Stimulated activated naive CD4-positive, alpha-beta T cell (primary cell): ENCODE results near the gene MATK.
"Not testable (repeated sequence)": the region's sequence is repeated elsewhere in the genome, so short reads cannot be mapped to it uniquely, and the experiment has no call there.

Experiments used
- DNase-seq, 6 experiments: peaks; one replicate each; lab custom pipeline; 2025; lab: John Stamatoyannopoulos, UW

MATK gene

DNA sequence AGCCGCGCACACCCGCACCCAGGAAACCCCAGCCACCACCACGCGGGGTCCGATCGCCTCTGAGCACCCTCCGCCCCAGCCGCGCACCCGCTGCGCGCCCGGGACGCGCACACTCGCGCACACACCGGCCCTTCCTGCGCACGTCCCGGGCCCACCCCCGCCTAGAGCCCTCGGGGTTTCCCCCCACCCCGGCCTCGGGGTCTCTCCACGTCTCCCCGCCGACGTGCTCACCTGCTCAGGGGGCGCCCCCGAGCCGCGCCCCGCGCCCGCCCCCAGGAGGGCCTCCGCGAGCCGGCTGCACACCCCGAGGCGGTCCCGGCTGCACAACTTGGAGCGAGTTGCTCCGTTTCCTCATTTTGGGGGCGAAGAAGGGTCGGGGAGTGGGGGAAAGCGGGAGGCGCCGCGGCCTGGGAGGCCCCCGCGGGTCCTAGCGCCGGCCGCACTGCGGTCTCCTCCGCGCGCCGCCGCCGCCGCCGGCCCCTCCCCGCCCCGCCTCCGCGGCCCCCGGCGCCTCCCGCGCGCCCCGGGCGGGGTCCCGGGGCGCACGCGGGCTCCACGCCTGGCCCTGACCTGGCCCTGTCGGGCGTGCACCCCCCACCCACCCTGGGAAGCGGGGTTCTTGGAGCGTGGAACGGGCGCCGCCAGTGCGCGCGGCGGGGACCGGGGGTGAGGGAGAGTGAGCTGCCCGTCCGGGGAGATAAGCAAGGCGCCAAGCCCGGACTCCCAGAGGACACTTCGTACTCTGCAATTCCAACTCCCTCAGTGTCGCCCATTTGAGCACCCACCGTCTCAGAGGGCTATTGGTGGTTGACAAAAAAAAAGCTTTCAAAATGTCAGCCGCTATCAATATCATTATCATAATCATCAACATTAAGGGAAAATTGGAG lies at the start of gene MATK:
TSS of gene MATK (minus strand) at position 444 of the 887 bp plus-strand sequence. CDS start 1,246 bp downstream, outside the sequence.
- peak in 1 of 6 experiments; percentile 38 for DNase-seq

DNA sequence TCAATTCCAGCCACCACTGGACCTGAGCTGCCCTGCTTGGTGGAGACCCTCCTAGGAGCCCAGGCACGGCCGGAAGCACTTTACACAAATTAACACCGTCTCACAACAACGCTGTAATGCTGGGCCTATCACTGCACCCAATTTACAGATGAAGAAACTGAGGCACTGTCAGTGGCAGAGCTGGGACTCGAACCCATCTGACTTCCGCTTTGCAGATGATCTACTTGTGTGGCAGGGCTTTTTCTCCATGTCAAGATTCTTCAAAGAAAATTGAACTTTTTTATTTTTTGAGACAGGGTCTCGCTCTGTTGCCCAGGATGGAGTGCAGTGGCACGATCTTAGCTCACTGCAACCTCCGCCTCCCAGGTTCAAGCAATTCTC lies 48.9 kb upstream of the MATK start:
- no peak for DNase-seq

- DNase-seq: no peak
Measured at GRCh38 chr19:3834349-3835054, 48.3 kb upstream of the MATK start.

DNA sequence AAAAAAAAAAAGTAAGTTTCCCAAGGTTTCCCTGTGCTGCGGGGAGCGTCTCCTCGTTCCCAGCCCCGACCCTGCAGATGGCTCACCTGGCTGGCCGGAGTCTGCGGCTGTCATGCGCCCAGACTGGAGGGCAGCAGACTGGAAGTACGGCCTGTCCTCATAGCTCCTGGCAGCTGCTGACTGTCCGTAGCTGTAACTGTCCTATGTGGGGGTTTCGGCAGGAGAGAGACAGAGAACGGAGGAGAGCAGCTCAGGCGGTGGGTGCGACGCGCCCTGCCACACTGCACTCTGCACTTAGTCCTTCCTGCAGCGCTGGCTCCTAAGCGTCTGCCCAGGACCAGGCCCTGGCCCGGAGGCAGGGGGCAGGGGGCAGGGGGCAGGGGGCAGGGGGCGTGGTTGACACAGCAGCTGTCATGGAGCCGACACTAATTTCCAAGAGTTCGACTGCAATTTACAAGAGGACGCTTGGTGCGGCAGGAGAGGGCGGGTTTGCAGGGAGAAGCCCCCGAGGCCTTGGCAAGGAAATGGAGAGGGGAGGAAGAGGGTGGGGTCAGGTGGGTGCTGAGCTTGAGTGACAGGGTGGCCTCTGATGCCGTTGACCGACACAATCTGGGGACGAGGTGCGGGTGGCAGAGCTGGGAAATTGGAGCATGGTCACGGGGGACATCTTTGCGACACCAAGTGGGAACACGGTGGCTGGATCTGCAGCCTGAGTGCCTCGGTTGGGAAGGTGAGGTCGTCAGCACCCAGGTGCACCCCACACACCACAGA lies 47.6 kb upstream of the MATK start:
- no peak for DNase-seq

DNA sequence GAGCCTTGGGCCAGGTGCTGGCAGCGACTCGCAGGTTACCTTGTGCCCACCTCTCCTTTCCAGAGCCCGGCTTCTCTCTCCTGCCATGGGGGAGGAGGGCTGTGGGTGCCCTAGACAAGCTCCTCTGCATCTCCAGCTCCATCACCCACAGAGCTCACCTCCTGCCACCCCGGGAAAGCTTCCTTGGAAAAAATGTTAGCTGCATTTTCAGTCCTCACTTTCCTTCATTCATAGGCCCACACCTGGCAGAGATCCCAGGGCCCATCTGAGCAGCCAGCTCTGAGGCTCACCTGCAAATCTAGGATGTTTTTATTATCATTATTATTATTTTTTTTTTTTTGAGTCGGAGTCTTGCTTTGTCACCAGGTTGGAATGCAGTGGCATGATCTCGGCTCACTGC lies 45.8 kb upstream of the MATK start:
- no peak for DNase-seq

- no peak for DNase-seq
Measured at GRCh38 chr19:3831601-3832000, 45.4 kb upstream of the MATK start.

DNA sequence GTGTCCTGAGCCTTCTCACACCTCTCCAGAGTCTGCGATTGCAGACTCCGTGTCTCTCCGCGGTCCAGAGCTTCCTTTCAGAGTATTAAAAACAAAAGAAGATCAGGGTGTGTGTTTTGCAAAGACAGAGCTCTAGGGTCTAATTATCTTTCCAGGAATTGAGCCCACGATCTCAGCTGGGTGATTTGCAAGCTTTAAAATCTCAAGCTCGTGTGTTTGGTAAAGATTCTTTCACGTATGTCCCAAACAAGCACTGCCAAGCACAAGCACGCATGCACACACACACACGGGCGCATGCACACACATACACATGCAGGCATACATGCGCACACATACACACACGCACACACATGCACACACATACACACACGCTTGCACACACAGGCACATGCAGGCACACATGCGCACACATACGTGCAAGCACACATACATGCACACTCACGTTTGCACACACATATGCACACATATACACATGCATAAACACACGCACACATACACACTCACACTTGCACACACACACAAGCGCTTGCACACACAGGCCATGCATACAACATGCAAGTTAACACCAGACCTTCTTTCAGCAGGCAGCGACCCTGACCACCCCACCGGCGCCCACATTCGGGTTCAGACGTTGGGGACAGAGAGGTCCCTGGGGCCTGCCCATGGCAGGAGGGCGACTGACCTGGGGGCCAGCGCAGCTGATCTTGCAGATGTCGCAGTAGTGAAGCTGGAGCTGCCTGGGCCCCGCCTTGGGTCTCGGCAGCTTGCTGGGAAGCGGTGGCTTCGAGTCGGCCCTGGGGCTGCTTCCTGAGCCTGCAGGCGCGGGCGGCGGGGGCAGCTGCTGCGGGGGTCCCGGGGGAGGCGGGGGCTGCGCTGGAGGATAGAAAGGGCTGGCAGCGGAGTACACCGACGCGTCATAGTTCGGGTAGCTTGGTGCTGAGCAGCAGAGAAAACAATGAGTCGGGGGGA lies 44.7 kb upstream of the MATK start:
- no peak for DNase-seq

DNA sequence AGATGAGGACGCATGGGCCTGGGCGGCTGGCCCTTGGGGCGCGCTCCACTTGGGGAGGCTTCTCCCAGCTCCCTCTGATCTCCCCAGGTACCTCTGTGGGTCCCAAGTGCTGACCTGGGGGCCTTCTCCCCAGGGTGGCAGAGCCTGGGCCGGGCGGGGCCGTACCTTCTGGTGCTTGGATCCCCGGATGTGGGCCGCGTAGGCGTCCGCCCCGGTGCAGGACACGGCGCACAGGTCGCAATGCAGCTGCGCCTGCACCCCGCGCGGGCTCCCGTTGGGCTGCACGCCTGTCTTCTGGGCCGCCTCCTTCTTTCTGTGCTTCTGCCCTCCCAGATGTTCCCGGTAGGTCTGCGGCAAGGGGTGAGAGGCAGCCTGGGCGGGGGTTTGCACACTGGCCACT lies 41.1 kb upstream of the MATK start:
- DNase-seq: no peak

- no peak for DNase-seq
Measured at GRCh38 chr19:3826163-3826562, 40.0 kb upstream of the MATK start.

DNA sequence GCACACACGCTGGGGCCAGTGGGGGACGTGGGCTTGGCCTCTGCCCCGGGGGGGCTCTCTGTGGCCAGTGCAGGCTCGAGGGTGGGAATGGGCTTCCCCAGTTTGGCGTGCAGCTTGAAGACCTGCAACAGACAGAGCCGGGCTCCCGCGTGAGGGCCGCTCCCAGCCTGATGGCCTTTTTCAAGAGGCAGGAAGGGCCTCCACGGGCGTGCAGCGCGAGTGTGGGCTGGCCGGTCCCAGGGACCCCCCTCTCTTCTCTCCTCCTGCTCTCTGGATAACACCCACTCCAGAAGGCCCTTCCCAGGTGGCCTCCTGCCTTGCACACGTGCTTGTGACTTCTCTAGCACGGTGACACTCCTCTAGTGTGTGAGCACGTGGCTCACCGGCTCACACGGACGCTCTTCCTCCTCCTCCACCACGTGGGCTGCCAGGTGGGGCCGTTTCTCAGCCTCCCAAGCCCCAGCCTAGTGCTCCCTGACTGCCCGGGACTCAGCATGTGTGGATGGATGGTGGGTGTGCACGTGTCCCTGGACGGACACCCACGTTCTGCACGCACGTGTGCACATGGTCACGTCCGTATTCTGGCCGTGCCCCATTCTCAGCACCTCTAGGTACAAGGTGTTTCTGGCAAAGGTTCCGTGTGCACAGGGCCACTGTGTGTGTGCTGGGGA lies 39.2 kb upstream of the MATK start:
- no peak for DNase-seq

- DNase-seq: no peak
Measured at GRCh38 chr19:3823350-3823713, 37.2 kb upstream of the MATK start.

GRCh38 chr19:3822683-3823349 lies 36.6 kb upstream of the MATK start:
- DNase-seq: no peak

- peak; percentile 76 to 93 (median 84) for DNase-seq
Measured at GRCh38 chr19:3821857-3822364, 35.7 kb upstream of the MATK start.

- DNase-seq: no peak
Measured at GRCh38 chr19:3821156-3821555, 35.0 kb upstream of the MATK start.

DNA sequence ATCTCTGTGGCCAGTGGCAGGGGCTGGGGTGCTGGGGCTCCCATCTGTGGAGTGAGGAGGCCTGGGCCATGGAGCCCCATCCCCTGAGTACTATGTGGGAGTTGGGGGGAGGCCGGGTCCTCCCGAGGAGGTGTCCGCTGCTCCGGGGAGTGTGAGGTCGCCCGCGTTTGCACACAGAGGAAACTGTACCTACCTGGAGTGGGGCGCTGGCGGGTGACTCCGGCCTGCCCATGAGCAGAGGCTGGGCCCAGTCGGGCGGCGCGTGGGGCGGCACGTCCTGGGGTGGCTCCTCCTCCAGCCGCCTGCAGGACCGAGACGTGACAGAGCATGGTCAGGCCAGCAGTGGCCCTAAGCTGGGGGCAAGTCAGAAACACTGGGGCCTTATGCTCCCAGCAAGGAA lies 33.8 kb upstream of the MATK start:
- DNase-seq: no peak

GRCh38 chr19:3818918-3819317 lies 32.7 kb upstream of the MATK start:
- no peak for DNase-seq

- peak in 1 of 6 experiments; percentile 26 for DNase-seq
Measured at GRCh38 chr19:3818466-3818865, 32.3 kb upstream of the MATK start.

GRCh38 chr19:3817761-3818160 lies 31.6 kb upstream of the MATK start:
- no peak for DNase-seq

DNA sequence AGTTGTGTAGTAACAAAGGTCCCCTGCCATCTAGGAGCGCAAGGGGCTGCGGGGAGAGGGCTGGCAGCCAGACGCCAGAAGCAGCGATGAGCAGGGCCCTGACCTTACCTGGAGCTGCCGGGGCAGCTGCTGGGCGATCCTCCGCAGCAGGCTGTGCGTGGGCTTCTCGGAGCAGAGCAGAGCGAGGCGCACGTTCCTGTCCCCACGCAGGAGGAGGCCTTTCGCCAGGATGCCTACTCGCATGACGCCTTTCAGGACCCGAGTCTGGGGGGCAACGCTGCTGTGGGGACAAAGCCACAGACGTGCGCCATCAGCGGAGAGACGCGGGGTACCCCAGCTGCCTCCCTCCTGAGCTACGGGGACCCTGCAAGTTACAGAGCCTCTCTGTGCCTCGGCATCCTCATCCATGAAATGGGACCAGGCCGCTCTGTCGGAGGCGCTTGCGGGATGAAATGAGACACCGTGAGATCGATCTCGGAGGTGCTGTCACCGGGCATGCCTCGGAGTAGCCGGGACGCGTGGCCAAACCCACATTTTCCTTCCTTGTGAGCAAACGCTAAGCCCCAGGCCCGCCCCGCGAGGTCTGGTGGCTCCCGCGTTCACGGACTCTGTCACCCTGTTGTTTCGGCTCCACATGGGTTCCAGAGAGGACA lies 30.5 kb upstream of the MATK start:
- no peak for DNase-seq

DNA sequence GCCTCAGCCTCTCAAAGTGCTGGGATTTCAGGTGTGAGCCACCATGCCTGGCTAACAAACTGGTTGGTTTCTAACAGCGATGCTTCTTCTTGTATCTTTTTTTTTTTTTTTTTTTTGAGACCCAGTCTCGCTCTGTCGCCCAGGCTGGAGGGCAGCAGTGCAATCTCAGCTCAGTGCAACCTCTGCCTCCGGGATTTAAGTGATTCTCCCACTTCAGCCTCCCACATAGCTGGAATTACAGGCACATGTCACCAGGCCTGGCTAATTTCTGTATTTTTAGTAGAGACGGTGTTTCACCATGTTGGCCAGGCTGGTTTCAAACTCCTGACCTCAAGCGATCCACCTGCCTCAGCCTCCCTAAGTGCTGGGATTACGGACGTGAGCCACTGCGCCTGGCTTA lies 30.0 kb upstream of the MATK start:
- not testable (repeated sequence) for DNase-seq
